Activated CD4-positive, CD25-positive, alpha-beta regulatory T cell treated with anti-CD3 and anti-CD28 coated beads, Interleukin-2, amount 50 U/mL, for 72 hours (primary cell): ENCODE results near the gene PRDM5.

ENCODE experiments used
- DNase-seq: peaks from one replicate; pipeline ENCODE4 v3.0.0; 2021

PRDM5 gene

DNA sequence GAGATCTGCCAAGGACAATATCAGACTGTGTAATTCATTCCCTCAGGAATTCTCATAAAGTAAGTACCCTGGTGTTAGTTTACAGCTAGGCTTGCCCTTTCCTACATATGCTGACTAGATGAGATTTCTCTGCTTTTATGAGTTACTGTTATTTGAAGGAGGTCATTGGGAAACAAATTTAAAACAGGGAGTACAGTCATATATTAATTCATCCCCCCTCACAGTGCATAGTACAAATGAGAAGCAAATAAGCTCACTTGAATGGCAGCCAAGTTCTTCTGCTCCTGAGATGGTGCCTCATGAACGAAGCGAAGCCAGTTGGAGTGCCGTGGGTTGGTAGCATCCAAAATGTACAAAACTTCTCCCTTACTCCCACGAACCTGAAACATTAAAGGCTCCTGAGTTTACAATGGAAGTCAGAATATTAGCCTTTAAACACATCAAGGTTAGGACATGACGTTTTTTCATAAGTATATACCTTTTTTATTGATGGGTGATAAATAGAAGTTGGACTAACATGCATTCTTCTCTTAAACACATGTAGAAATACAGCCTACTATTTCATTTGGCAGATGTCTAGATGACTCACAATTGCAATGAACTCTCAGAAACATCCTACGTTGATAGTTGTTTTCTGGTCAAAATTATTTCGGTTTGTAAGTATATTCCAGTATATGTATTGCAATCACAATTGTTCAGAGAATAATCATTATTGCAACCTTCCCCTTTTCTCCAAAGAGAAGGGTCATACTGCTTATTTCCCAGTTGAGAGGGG lies 69.2 kb downstream of the PRDM5 start:
- DNase-seq = no peak

GRCh38 chr4:120850018-120850599 lies 72.4 kb downstream of the PRDM5 start:
- no peak for DNase-seq

DNA sequence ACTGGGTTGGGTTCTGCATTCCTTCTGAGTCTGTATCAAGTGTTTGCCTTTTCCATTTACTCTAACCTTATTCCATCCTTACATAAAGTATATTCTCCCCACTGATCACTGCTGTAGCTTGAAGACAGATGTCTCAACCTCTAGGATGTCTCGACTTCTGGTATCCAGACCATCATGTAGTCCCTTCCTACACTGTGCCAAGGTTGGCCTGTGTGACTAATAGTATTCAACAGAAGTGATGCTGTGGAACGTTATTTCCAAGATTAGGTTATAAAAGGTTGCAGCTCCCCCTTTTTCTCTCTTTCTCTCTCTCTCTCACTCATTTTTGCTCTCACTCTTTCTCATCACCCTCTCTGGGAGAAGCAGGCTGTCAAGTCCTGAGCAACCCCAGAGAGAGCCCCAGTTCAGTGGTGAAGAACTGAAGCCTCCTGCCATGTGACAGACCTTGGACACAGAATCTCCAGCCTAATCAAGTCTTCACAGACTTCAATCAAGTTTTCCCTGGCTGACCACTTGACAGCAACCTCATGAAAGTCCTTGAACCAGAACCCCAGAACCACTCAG lies 75.4 kb downstream of the PRDM5 start:
- DNase-seq = no peak

DNA sequence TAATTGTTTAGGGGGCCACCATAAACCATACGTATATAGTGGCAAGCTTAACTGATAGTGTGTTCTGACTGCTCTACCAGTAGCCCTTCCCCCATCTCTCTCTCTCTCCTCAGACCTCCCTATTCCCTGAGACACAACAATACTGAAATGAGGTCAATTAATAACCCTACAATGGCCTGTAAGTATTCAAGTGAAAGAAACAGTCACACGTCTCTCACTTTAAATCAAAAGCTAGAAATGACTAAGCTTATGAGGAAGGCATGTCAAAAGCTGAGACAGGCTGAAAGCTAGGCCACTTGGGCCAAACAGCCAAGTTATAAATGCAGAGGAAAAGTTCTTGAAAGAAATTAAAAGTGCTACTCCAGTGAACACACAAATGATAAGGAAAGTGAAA lies 78.0 kb downstream of the PRDM5 start:
- no peak for DNase-seq

GRCh38 chr4:120843849-120844527 lies 78.5 kb downstream of the PRDM5 start:
- no peak for DNase-seq

GRCh38 chr4:120842031-120842430 lies 80.5 kb downstream of the PRDM5 start:
- DNase-seq = no peak

- DNase-seq = no peak
Observed at GRCh38 chr4:120841580-120841979, 80.9 kb downstream of the PRDM5 start.

DNA sequence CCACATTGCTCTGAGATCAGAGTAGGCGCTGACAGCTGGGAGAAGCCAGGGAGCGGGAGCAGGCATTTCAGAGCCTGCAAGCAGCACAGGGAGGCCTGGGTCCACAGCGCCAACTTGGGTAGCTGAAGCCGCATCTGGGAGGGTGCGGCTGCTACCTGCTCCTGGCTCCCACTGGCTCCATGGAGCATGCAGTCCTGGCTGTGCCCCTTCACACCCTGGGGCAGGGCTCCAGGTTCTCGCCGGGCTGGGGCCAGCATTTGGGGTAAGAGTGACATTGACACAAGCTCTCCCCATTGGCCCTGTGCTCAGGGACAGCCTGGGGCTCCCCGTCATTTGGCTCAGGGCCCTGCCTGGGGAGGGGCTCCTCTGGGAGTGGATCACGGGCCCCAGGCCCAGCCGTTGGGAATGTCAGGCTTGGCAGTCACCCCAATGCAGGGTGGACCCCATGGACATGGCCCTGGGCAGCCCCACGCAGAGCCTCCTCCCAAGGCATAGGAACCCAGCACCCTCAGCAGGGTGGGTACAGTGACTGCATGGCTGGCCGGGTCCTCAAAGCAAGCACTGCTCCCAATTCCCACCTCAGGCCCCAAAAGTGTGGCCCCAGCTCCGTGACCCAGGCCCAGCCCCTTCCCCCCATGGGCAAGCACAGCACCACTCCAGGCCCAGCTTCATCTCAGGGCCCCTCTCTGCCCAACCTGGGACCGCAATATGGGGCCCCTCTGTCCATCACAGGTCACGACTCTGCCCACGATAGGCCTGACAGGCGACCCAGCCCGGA lies 82.4 kb downstream of the PRDM5 start:
- DNase-seq = no peak

- no peak for DNase-seq
Observed at GRCh38 chr4:120839334-120839973, 83.1 kb downstream of the PRDM5 start.

GRCh38 chr4:120838784-120839183 lies 83.7 kb downstream of the PRDM5 start:
- DNase-seq = no peak

- no peak for DNase-seq
Observed at GRCh38 chr4:120837656-120838055, 84.9 kb downstream of the PRDM5 start.

DNA sequence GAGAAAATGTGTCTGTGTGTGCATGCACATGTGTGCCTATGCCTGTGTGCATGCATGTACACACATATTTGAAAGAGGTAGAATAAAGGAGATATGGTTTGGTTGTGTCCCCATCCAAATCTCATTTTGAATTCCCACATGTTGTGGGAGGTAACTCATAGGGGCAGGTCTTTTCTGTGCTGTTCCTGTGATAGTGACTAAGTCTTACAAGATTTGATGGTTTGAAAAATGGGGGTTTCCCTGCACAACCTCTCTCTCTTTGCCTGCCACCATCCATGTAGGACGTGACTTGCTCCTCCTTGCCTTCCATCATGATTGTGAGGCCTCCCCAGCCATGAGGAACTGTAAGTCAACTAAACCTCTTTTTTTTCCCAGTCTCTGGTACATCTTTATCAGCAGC lies 87.2 kb downstream of the PRDM5 start:
- DNase-seq = no peak

DNA sequence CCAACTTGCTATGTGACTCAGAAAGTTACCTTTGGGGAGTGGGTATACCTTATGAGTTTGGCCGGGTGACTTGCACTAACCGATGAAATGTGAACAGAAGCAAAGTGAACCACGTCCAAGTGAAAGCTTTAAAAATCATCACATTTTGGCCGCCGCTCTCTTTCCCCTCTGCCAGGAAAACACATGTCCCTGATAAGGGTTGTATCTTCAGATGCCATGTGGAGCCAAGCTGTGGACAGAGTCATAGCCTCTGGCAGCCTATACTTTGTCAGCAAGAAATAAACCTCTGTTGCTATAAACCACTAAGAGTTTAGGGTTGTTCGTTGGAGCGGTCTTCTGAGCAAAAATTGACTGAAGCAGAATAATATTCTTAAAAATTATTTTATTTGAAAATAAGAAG lies 92.3 kb downstream of the PRDM5 start:
- no peak for DNase-seq

GRCh38 chr4:120829113-120829831 lies 93.3 kb downstream of the PRDM5 start:
- no peak for DNase-seq

- DNase-seq = no peak
Observed at GRCh38 chr4:120826853-120827252, 95.7 kb downstream of the PRDM5 start.

DNA sequence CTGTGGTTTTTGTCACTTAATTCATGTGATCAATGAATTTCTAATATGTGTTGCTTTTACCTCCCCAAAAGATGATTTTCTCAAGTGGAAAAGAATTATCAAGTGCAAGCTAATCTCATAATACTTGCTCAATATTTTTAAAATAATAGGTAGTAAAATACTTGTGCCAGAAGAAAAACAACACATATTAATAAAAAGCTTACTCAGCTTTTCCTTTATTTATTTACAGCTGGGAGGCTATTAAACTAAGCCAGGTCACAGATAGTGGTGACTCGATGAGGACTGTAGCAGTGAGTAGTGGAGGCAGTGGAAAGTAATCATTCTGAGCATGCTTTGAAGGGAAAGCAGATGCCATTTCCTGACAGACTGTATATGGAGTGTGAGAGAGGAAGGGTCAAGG lies 96.1 kb downstream of the PRDM5 start:
- DNase-seq = no peak

GRCh38 chr4:120824946-120825345 lies 97.6 kb downstream of the PRDM5 start:
- no peak for DNase-seq

DNA sequence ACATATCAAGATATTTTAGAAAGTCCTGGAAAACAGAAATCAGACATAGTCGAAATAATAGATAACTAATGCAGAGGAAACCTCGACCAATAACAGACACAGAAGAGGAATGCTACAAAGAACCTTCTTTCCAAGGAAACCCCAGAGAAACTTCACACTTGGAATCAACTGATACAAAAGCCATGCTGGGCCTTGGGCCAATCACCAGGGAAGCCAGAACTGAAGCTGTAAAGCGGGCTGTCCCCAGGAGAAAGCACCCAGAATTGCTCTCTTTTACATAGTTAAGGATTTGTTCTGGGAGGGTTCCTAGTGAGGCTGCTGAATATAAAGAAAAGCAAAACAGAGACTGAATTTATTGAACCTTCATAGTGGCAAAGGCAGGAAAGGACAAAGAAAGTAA lies 100.5 kb downstream of the PRDM5 start:
- DNase-seq = no peak

DNA sequence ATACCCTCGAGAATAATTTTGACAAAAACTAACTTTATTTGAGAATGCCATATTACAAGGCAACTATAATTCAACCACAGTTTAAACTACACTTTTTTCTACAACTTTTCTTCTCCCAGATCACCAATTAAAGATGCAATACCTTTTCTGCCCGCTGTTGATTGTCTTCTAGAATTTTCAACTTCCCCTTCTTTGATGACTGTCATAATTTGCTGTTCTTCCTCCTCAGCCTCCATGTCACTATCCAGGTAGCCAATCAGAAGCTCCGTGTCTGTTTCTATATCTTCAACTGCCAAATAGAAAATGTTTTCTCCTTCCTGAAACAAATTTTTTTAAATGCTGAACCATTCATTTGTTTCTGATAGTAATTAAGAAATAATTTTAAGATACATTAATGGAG lies 101.5 kb downstream of the PRDM5 start:
- DNase-seq = no peak

DNA sequence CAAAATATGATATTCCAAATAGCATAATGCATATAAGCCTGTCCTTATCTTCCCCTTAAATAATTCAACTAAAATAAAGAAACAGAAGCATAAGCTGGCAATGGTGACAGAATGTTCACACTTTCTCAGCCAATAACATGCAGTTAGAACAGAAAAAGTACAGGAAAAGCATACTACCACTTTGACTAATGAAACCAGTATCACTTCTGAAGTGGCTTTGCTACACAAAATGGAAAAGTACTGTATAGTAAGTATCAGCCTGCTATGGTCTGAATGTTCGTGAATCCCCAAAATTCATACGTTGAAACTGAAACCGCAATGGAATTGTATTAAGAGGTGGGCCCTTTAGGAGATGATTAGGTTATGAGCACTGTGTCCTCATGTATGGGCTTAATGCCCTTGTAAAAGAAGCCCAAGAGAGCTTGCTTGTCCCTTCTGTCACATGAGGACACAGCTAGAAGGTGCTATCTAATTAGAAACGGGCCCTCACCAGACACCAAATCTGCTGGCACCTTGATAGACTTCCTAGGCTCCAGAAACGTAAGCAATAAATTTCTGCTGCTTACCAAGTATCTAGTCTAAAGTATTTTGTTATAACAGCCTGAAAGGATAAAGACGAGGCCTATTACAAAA lies 102.6 kb downstream of the PRDM5 start:
- no peak for DNase-seq

DNA sequence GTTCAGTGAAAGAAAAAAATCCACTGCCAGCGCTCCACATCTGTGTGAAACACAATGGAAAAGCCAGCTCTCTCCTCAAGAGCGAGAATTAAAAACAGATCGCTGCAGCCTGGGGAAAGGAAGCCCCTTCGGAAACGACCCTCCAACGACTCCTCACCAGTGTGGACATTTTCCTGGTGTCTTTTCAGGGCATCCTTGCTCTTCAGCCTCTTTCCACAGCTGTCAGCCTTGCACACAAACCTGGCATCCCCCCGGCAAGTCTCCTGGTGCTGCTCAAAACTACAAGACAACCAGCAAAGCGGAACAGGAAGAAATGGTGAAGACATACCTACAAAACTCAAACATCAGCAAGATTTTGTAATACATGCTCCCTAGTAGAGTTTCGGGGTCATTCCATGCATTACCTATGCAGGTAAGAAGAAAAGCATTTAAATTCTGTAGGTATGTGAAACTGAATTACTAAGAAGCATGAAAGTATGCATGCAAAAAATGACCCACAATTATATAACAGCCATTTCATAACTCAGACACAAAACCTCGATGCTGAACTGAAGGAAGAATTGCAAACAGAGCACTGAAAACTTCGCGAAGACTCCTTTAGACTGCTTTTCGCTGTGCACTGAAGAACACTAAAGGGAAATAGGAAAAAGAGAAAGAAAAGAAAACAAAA lies 106.1 kb downstream of the PRDM5 start:
- no peak for DNase-seq
